ENCODE measurements around the gene DNAH2. TPM values are rescaled to one million over a fixed set of nuclear protein-coding genes. Genes with fewer than 3 reads are reported as not detected.
A peak's percentile ranks its signal among the peaks of the same experiment; 100 is the strongest.

DNAH2 gene
- total and polyA plus RNA-seq, 9 of the 15 experiments (the other 6 are each of a cell fraction or from before 2014, with no cell fraction given): 0.03 TPM; not detected in 8

GRCh38 chr17:7838090-7839075, 120.8 kb downstream of the DNAH2 start (continued):
- TF ChIP-seq, protein P1, sequence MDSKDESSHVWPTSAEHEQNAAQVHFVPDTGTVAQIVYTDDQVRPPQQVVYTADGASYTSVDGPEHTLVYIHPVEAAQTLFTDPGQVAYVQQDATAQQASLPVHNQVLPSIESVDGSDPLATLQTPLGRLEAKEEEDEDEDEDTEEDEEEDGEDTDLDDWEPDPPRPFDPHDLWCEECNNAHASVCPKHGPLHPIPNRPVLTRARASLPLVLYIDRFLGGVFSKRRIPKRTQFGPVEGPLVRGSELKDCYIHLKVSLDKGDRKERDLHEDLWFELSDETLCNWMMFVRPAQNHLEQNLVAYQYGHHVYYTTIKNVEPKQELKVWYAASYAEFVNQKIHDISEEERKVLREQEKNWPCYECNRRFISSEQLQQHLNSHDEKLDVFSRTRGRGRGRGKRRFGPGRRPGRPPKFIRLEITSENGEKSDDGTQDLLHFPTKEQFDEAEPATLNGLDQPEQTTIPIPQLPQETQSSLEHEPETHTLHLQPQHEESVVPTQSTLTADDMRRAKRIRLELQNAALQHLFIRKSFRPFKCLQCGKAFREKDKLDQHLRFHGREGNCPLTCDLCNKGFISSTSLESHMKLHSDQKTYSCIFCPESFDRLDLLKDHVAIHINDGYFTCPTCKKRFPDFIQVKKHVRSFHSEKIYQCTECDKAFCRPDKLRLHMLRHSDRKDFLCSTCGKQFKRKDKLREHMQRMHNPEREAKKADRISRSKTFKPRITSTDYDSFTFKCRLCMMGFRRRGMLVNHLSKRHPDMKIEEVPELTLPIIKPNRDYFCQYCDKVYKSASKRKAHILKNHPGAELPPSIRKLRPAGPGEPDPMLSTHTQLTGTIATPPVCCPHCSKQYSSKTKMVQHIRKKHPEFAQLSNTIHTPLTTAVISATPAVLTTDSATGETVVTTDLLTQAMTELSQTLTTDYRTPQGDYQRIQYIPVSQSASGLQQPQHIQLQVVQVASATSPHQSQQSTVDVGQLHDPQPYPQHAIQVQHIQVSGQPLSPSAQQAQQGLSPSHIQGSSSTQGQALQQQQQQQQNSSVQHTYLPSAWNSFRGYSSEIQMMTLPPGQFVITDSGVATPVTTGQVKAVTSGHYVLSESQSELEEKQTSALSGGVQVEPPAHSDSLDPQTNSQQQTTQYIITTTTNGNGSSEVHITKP (IDR thresholded peaks at IDR 0.05; ENCODE audit: partially characterized antibody): peak; percentile 92
- 0 out of 4 replicates have a peak, but pooled peaks of 1 of the 2 experiments have one; percentile 27 for TF ChIP-seq SIN3A (IDR thresholded peaks at IDR 0.05; ENCODE audit: borderline replicate concordance in 2 of 2, control insufficient read depth in 1 of 2, low read depth in 2 of 2, low read length in 2 of 2)
- TF ChIP-seq, protein P2, sequence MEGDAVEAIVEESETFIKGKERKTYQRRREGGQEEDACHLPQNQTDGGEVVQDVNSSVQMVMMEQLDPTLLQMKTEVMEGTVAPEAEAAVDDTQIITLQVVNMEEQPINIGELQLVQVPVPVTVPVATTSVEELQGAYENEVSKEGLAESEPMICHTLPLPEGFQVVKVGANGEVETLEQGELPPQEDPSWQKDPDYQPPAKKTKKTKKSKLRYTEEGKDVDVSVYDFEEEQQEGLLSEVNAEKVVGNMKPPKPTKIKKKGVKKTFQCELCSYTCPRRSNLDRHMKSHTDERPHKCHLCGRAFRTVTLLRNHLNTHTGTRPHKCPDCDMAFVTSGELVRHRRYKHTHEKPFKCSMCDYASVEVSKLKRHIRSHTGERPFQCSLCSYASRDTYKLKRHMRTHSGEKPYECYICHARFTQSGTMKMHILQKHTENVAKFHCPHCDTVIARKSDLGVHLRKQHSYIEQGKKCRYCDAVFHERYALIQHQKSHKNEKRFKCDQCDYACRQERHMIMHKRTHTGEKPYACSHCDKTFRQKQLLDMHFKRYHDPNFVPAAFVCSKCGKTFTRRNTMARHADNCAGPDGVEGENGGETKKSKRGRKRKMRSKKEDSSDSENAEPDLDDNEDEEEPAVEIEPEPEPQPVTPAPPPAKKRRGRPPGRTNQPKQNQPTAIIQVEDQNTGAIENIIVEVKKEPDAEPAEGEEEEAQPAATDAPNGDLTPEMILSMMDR (IDR thresholded peaks at IDR 0.05 in 2 of 3, conservative IDR thresholded peaks at IDR 0.05 in 1 of 3; ENCODE audit: insufficient read depth in 2 of 3, low read depth in 1 of 3, low read length in 3 of 3): no peak
- TF ChIP-seq ILF3 (IDR thresholded peaks at IDR 0.05; ENCODE audit: borderline replicate concordance): no peak
- TF ChIP-seq ETV1 (tag; conservative IDR thresholded peaks at IDR 0.05; ENCODE audit: low read depth): peak; percentile 60
- TF ChIP-seq E2F4 (CRISPR knock-in tag; IDR thresholded peaks at IDR 0.05; ENCODE audit: low read depth): no peak
- TF ChIP-seq BACH1 (tag; IDR thresholded peaks at IDR 0.05): no peak
- peak; percentile 76; the same call in 1 of the 2 replicates for TF ChIP-seq JUN (IDR thresholded peaks at IDR 0.05; ENCODE audit: borderline replicate concordance, low read depth, low read length)
- TF ChIP-seq JUN (CRISPR knock-in tag; IDR thresholded peaks at IDR 0.05; ENCODE audit: borderline replicate concordance): peak; percentile 32; the same call in 1 of the 2 replicates
- no peak for TF ChIP-seq XRCC4 (IDR thresholded peaks at IDR 0.05; ENCODE audit: extremely low read depth, insufficient read depth, insufficient read length)
- TF ChIP-seq ZNF445 (CRISPR knock-in tag; IDR thresholded peaks at IDR 0.05; ENCODE audit: low read depth): no peak
- no peak for TF ChIP-seq HNRNPL (IDR thresholded peaks at IDR 0.05; ENCODE audit: low read depth, low read length)
- TF ChIP-seq POLR2H (tag; IDR thresholded peaks at IDR 0.05; ENCODE audit: low read depth): peak; percentile 58
- 0 out of 2 replicates have a peak, but pooled peaks have one; percentile 11 for TF ChIP-seq EGR1 (conservative IDR thresholded peaks at IDR 0.05)
- TF ChIP-seq CEBPG (CRISPR knock-in tag; IDR thresholded peaks at IDR 0.05): peak; percentile 100
- TF ChIP-seq CEBPG (tag; conservative IDR thresholded peaks at IDR 0.05 in 1 of 2, IDR thresholded peaks at IDR 0.05 in 1 of 2): peak; percentile 91 to 99
- TF ChIP-seq POU5F1 (IDR thresholded peaks at IDR 0.05; ENCODE audit: borderline replicate concordance, low read depth, low read length, partially characterized antibody): no peak

All from K562 (cell line).